GM10847 (cell line): ENCODE data around the gene RTF1.
A peak's percentile ranks its signal among the peaks of the same experiment; 100 is the strongest.

Experiments
- POLR2A ChIP-seq: IDR thresholded peaks from 2 replicates; pipeline ENCODE4 v1.6.1; 2011; ENCODE audit not compliant: insufficient read length; ENCODE audit errors: extremely low read depth

RTF1 gene

DNA sequence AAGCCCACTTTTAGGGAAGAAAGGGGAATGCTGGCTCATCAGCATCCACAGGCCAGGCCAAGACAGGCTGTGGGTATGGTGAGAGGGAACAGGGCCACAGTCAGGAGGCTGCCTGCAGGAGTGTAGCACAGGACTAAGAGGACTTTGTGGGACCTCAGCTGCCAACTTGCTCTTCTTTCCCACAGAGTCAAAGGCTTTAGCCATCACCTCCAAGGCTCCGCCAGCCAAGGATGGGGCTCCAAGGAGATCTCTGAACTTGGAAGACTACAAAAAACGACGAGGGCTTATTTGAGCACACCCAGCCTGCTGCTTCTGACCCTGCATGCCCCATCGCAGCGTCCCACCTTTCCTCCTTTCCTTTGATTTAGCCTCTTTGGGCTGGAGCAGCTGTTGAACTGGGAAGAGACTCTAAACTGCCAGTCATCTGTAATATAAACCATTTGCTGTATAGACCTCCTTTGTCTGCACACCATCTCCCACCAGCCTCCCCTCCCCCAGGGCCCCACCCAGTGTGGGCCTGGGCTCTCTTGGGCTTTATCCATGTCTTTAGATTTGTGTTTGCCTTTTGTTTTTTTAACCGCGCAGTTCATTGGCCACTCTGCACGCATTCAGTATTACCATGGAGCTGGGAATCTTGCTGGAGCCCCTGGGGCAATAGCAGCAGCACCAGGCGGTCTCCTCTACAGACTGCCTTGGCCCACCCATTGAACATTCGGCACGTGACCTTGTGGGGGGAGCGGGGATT, 63.7 kb downstream of the RTF1 start:
- TF ChIP-seq POLR2A, result no peak

DNA sequence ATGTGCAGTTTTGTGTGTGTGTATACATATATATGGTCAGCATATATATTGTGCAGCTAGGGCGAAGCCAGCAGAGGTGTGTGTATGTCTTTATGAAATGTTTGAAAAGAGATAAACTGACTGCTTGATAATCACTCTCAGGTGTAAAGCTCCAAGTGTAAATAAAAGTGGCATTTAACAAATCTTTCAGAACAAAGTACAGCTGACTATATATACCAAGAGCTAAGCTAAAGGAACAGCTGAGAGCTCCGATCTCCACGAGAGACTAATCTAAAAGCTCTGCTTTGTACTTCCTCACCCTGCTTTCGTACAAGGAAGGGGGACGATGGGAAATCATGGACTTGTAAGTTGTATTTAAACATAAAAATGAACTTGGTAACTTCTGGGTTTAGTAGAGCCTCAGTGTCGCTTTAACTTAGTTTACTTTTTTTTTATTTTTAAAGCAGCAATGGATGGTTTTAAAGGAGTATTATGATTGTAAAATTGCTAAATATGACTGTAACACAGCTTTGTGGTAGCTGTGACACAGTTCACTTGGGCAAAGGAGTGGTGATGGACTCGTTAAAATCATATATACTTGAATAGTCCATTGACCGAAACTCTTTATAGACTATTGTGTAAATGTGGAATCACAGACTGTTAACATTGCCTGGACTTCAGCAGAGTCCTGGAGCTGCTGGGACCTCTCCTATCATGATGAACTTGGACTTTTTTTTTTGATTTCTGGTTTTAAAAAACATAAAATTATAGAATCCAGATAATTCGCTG, 65.4 kb downstream of the RTF1 start:
- TF ChIP-seq POLR2A, result no peak

GRCh38 chr15:41483115-41483514, 66.2 kb downstream of the RTF1 start:
- no peak for TF ChIP-seq POLR2A

GRCh38 chr15:41483519-41483918, 66.6 kb downstream of the RTF1 start:
- TF ChIP-seq POLR2A, result no peak

- no peak for TF ChIP-seq POLR2A
Measured at GRCh38 chr15:41484937-41485625, 68.2 kb downstream of the RTF1 start.

GRCh38 chr15:41486286-41486685, 69.4 kb downstream of the RTF1 start:
- TF ChIP-seq POLR2A, result no peak

- TF ChIP-seq POLR2A, result no peak
Measured at GRCh38 chr15:41487381-41487780, 70.5 kb downstream of the RTF1 start.

GRCh38 chr15:41487802-41488201, 70.9 kb downstream of the RTF1 start:
- TF ChIP-seq POLR2A, result no peak

DNA sequence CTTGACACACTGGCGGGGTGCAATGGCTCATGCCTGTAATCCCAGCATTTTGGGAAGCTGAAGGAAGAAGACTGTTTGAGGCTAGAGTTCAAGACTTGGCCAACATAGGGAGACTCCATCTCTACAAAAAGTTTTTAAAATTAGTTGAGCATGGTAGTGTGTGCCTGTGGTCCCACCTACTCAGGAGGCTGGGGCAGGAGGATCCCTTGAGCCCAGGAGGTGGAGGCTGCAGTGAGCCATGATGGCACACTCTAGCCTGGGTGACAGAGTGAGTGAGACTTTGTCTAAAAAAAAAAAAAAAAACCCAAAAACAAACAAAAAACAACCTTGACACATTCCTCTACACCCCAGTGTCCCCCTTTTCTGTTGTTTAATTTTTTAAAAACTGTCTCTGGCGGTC, 72.7 kb downstream of the RTF1 start:
- TF ChIP-seq POLR2A, result no peak

DNA sequence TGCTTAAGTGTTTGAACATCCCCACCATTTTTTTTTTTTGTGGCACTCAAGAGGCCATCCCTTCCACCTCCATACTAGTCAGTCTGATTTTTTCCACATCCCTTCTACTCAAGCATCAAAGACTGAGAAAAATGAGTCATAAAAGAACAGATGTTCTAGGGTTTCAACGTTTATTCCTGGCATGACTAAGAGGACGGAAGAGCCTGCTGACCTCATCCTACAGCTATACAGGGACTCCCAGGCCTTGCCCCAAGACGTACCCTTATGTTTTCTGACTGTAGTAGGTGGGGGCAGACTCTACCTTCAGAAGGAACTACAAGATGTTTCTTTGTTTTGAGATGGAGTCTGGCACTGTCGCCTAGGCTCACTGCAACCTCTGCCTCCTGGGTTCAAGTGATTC, 73.5 kb downstream of the RTF1 start:
- no peak for TF ChIP-seq POLR2A

- no peak for TF ChIP-seq POLR2A
Measured at GRCh38 chr15:41491889-41492288, 75.0 kb downstream of the RTF1 start.

GRCh38 chr15:41492597-41493204, 75.8 kb downstream of the RTF1 start:
- no peak for TF ChIP-seq POLR2A

- TF ChIP-seq POLR2A, result peak; percentile 51
Measured at GRCh38 chr15:41493205-41493901, 76.5 kb downstream of the RTF1 start, which contains the start of gene ITPKA. ITPKA (plus strand) TSS chr15:41493874; CDS start chr15:41493928, 54 bp downstream.

DNA sequence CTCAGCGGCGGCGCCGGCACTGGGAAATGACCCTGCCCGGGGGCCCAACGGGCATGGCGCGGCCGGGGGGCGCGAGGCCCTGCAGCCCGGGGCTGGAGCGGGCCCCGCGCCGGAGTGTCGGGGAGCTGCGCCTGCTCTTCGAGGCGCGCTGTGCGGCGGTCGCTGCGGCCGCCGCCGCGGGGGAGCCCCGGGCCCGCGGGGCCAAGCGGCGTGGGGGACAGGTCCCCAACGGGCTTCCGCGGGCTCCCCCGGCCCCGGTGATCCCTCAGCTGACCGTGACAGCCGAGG, 77.0 kb downstream of the RTF1 start:
- TF ChIP-seq POLR2A, result no peak
